HepG2 (cell line): ENCODE measurements around the gene NOL8. TPM values are rescaled to one million over a fixed set of nuclear protein-coding genes. Genes with fewer than 3 reads are reported as not detected.

ENCODE experiments used
- CREB1 ChIP-seq, 2 experiments: fragments of 450-650 bp in 1 of 2; IDR thresholded peaks; 2 replicates each; pipeline ENCODE4 v1.6.1; 2016 to 2017; ENCODE audit warnings: control low read depth in 1 of 2, mild to moderate bottlenecking in 1 of 2, missing compliant biosample characterization in 1 of 2, missing genetic modification characterization in 1 of 2
- CTCF ChIP-seq: sonication (generic); formaldehyde crosslinking; IDR thresholded peaks from 2 replicates; pipeline ENCODE4 v1.5.0; 2020; ENCODE audit warnings: mild to moderate bottlenecking, missing genetic modification reagents, moderate library complexity
- ELF1 ChIP-seq: sonication (generic); formaldehyde crosslinking; IDR thresholded peaks from 2 replicates; pipeline ENCODE4 v1.4.0; 2020; ENCODE audit warnings: missing genetic modification reagents
- ETV6 ChIP-seq: sonication (generic); formaldehyde crosslinking; conservative IDR thresholded peaks from 2 replicates; pipeline ENCODE4 v1.4.0; 2020; ENCODE audit warnings: missing genetic modification reagents
- KDM1A ChIP-seq: IDR thresholded peaks from 2 replicates; pipeline ENCODE4 v1.6.1; 2016; ENCODE audit warnings: missing compliant biosample characterization
- KLF6 ChIP-seq: IDR thresholded peaks from 2 replicates; pipeline ENCODE4 v1.8.0; 2016; ENCODE audit warnings: missing biosample characterization, missing genetic modification reagents
- LBX2 ChIP-seq: sonication (generic); formaldehyde crosslinking; IDR thresholded peaks from 2 replicates; pipeline ENCODE4 v1.5.0; 2020; ENCODE audit warnings: missing genetic modification reagents, mild to moderate bottlenecking, borderline replicate concordance
- MIER2 ChIP-seq: IDR thresholded peaks from 2 replicates; pipeline ENCODE4 v1.6.1; 2016; ENCODE audit warnings: missing biosample characterization, missing genetic modification reagents
- MXD1 ChIP-seq: sonication (generic); formaldehyde crosslinking; IDR thresholded peaks from 2 replicates; pipeline ENCODE4 v1.4.0; 2020; ENCODE audit warnings: mild to moderate bottlenecking, missing genetic modification reagents
- NCOA1 ChIP-seq: sonication (generic); formaldehyde crosslinking; IDR thresholded peaks from 2 replicates; pipeline ENCODE4 v1.9.0; 2021; ENCODE audit warnings: missing genetic modification reagents
- NCOA5 ChIP-seq: sonication (generic); formaldehyde crosslinking; IDR thresholded peaks from 2 replicates; pipeline ENCODE4 v1.4.0; 2020; ENCODE audit warnings: missing genetic modification reagents
- PATZ1 ChIP-seq: sonication (generic); formaldehyde crosslinking; IDR thresholded peaks from 2 replicates; pipeline ENCODE4 v1.4.0; 2020; ENCODE audit warnings: missing genetic modification reagents
- PLSCR1 ChIP-seq: sonication (generic); formaldehyde crosslinking; IDR thresholded peaks from 2 replicates; pipeline ENCODE4 v1.5.0; 2020; ENCODE audit warnings: missing genetic modification reagents, mild to moderate bottlenecking, borderline replicate concordance
- RFX5 ChIP-seq: IDR thresholded peaks from 2 replicates; pipeline ENCODE4 v1.6.1; 2011; ENCODE audit warnings: low read depth, low read length, improper control_type of control experiment
- SAP130 ChIP-seq: IDR thresholded peaks from 2 replicates; pipeline ENCODE4 v1.6.1; 2016; ENCODE audit warnings: low read depth
- THRA ChIP-seq: sonication (generic); formaldehyde crosslinking; IDR thresholded peaks from 2 replicates; pipeline ENCODE4 v1.4.0; 2020; ENCODE audit warnings: missing genetic modification reagents, borderline replicate concordance
- ZFP90 ChIP-seq: sonication (generic); formaldehyde crosslinking; IDR thresholded peaks from 2 replicates; pipeline ENCODE4 v1.8.0; 2022; ENCODE audit warnings: missing genetic modification reagents, mild to moderate bottlenecking, inconsistent platforms, borderline replicate concordance
- ZNF232 ChIP-seq: sonication (generic); formaldehyde crosslinking; IDR thresholded peaks from 2 replicates; pipeline ENCODE4 v1.4.0; 2020; ENCODE audit warnings: missing genetic modification reagents, borderline replicate concordance
- ZNF549 ChIP-seq: sonication (generic); formaldehyde crosslinking; IDR thresholded peaks from 2 replicates; pipeline ENCODE4 v1.5.0; 2020; ENCODE audit warnings: missing genetic modification reagents
- ZNF691 ChIP-seq: sonication (generic); formaldehyde crosslinking; IDR thresholded peaks from 2 replicates; pipeline ENCODE4 v1.4.0; 2020; ENCODE audit warnings: missing genetic modification reagents, low read depth, mild to moderate bottlenecking, borderline replicate concordance
- ZNF713 ChIP-seq: sonication (generic); formaldehyde crosslinking; IDR thresholded peaks from 2 replicates; pipeline ENCODE4 v1.4.0; 2020; ENCODE audit warnings: mild to moderate bottlenecking, missing genetic modification reagents
- ZNF891 ChIP-seq: sonication (generic); formaldehyde crosslinking; IDR thresholded peaks from 2 replicates; pipeline ENCODE4 v1.5.0; 2020; ENCODE audit warnings: mild to moderate bottlenecking, missing genetic modification reagents
- polyA plus RNA-seq, 8 experiments: library from polyadenylated mRNA; depleted of rRNA in 3 of 8; stranded (reverse) in 7 of 8; unstranded in 1 of 8; fragments of >200 nt; fragmentation: Illumina TruSeq in 4 of 8; extraction: Trizol in 4 of 8; gene quantifications; 2 replicates each; pipeline versions ENCODE4 v1.2.1 to v1.2.3, GENCODE V29; 2011 to 2016; ENCODE audit warnings: low read depth in 4 of 8, missing spikeins in 1 of 8, mixed read lengths in 1 of 8; ENCODE audit not compliant: insufficient read depth in 1 of 8
- total RNA-seq, 5 experiments: library from RNA; depleted of rRNA; stranded (reverse); fragments of >200 nt; fragmentation: Illumina TruSeq; extraction: Trizol; gene quantifications; 2 replicates each; pipeline ENCODE4 v1.2.3, GENCODE V29; 2016; ENCODE audit warnings: low read depth in 1 of 5

Gene NOL8
- total and polyA plus RNA-seq, 2 of the 13 experiments (the other 11 are each of a cell fraction or from before 2014, with no cell fraction given) = 12.8 to 36.3 TPM

- TF ChIP-seq LBX2 (CRISPR knock-in tag) (no peak; the same call in 1 of the 2 replicates), CREB1 (IDR thresholded peaks at IDR 0.05) (peak; percentile 27; the same call in 1 of the 2 replicates), CREB1 (CRISPR knock-in tag; IDR thresholded peaks at IDR 0.05) (peak; percentile 84), PATZ1 (CRISPR knock-in tag) (peak; percentile 41; the same call in 1 of the 2 replicates), ZNF549 (no peak), ZNF691 (CRISPR knock-in tag) (peak; percentile 6; the same call in 1 of the 2 replicates), ZFP90 (peak; percentile 50; the same call in 1 of the 2 replicates), ETV6 (CRISPR knock-in tag) (no peak), RFX5 (0 out of 2 replicates have a peak, but pooled peaks have one; percentile 3), NCOA5 (CRISPR knock-in tag) (no peak), THRA (CRISPR knock-in tag) (no peak; the same call in 1 of the 2 replicates), KDM1A (CRISPR knock-in tag) (no peak), MIER2 (CRISPR knock-in tag) (0 out of 2 replicates have a peak, but pooled peaks have one; percentile 20), ELF1 (CRISPR knock-in tag) (peak; percentile 90), KLF6 (CRISPR knock-in tag) (peak; percentile 89), NCOA1 (no peak), ZNF891 (CRISPR knock-in tag) (peak; percentile 73), SAP130 (CRISPR knock-in tag) (peak; percentile 99), PLSCR1 (CRISPR knock-in tag) (0 out of 2 replicates have a peak, but pooled peaks have one; percentile 67), MXD1 (CRISPR knock-in tag) (peak; percentile 95), CTCF (CRISPR knock-in tag) (no peak), ZNF713 (no peak), ZNF232 (CRISPR knock-in tag) (no peak; the same call in 1 of the 2 replicates)
These were observed at the start of gene NOL8, which contains the start of gene CENPP (continued) for GRCh38 chr9:92325269-92325990.
